Gastroesophageal sphincter (tissue), 3 donors: ENCODE results near the gene HIVEP2.

Source experiments
- EP300 ChIP-seq: sonication (generic); formaldehyde crosslinking; IDR thresholded peaks from one replicate; pipeline ENCODE4 v1.6.1; 2017; ENCODE audit warnings: antibody characterized with exemption, mild to moderate bottlenecking
- POLR2A ChIP-seq, 2 donors: fragments of 450-650 bp; IDR thresholded peaks; one replicate each; pipeline ENCODE4 v1.6.1; 2017; ENCODE audit warnings: antibody characterized with exemption in 2 of 2, mild to moderate bottlenecking in 2 of 2, moderate library complexity in 1 of 2
- POLR2AphosphoS5 ChIP-seq: sonication (generic); formaldehyde crosslinking; IDR thresholded peaks from one replicate; pipeline ENCODE4 v1.6.1; 2017; ENCODE audit warnings: antibody characterized with exemption
- TF ChIP-seq, protein P1 (sequence below), 4 experiments: fragments of 200-600 bp in 2 of 4; fragments of 450-650 bp in 2 of 4; sonication (generic) in 1 of 4; IDR thresholded peaks; one replicate each; pipeline ENCODE4 v1.5.1; 2017 to 2019; ENCODE audit warnings: antibody characterized with exemption in 4 of 4, mild to moderate bottlenecking in 2 of 4, moderate library complexity in 2 of 4

DNA sequence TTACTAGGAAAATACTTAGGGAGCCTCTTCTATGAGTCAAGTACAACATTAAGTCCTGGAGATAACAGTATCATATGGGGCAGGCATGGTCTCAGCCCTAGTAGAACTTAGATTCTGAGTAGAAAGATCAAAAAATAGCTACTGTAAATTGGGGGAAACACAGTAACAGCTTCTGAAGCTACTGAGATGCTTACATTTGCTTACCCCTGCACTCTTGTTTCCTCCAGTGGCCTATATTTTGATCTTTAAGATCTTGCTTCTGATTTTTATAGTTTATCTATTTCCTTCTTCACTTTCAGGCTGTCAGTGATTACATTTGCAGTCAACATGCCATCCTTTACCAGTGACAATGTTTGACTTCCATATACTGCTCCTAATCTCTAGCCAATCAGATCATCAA is 35.3 kb downstream of the HIVEP2 start:
- TF ChIP-seq, protein P1, sequence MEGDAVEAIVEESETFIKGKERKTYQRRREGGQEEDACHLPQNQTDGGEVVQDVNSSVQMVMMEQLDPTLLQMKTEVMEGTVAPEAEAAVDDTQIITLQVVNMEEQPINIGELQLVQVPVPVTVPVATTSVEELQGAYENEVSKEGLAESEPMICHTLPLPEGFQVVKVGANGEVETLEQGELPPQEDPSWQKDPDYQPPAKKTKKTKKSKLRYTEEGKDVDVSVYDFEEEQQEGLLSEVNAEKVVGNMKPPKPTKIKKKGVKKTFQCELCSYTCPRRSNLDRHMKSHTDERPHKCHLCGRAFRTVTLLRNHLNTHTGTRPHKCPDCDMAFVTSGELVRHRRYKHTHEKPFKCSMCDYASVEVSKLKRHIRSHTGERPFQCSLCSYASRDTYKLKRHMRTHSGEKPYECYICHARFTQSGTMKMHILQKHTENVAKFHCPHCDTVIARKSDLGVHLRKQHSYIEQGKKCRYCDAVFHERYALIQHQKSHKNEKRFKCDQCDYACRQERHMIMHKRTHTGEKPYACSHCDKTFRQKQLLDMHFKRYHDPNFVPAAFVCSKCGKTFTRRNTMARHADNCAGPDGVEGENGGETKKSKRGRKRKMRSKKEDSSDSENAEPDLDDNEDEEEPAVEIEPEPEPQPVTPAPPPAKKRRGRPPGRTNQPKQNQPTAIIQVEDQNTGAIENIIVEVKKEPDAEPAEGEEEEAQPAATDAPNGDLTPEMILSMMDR (IDR thresholded peaks at IDR 0.05): no peak
- TF ChIP-seq POLR2AphosphoS5 (no peak), POLR2A (IDR thresholded peaks at IDR 0.05) (no peak), EP300 (no peak)
